BLaER1 treated with 17β-estradiol and CSF1 and Interleukin-3, amounts not matched to agents 10 nM and 100 nM (cell line): ENCODE measurements around the gene SARDH.

Source experiments
- H3K27ac ChIP-seq, 11 experiments: shearing (Covaris generic); formaldehyde crosslinking; 2 replicates each; pipeline ENCODE4 v1.8.1; 2022
- H3K27me3 ChIP-seq, 11 experiments: shearing (Covaris generic); formaldehyde crosslinking; 2 replicates each; pipeline ENCODE4 v1.8.1; 2022
- H3K36me3 ChIP-seq, 11 experiments: shearing (Covaris generic); formaldehyde crosslinking; 2 replicates each; pipeline ENCODE4 v1.8.1; 2022
- H3K4me1 ChIP-seq, 10 experiments: shearing (Covaris generic); formaldehyde crosslinking; 2 replicates each; pipeline ENCODE4 v1.8.1; 2022
- H3K4me2 ChIP-seq, 11 experiments: shearing (Covaris generic); formaldehyde crosslinking; 2 replicates each; pipeline ENCODE4 v1.8.1; 2022
- H3K4me3 ChIP-seq, 10 experiments: shearing (Covaris generic); formaldehyde crosslinking; 2 replicates each; pipeline ENCODE4 v1.8.1; 2022
- H3K9ac ChIP-seq, 11 experiments: shearing (Covaris generic); formaldehyde crosslinking; 2 replicates each; pipeline ENCODE4 v1.8.1; 2022
- H3K9me3 ChIP-seq, 11 experiments: shearing (Covaris generic); formaldehyde crosslinking; replicated peaks in 1 of 11; 2 replicates each; pipeline ENCODE4 v1.8.1; 2022
- H4K20me1 ChIP-seq, 11 experiments: shearing (Covaris generic); formaldehyde crosslinking; 2 replicates each; pipeline ENCODE4 v1.8.1; 2022
- Cebpa-rat ChIP-seq, 11 experiments: shearing (Covaris generic); IDR thresholded peaks; 2 replicates each; pipeline ENCODE4 v1.8.1; 2022

Gene SARDH

GRCh38 chr9:133713150-133713959 lies 24.8 kb downstream of the SARDH start:
- no peak overlapping the region for H3K4me3 ChIP-seq
- peaks cover 80 to 90% (median 90%) of the 10 kb centered on the region in 10 experiments for H3K4me1 ChIP-seq
- peak overlapping the region; percentile 78 to 100 (median 97) for H3K4me2 ChIP-seq
- no peaks in the 10 kb centered on the region; a peak in 1 of 22 replicates for H4K20me1 ChIP-seq
- TF ChIP-seq Cebpa-rat (IDR thresholded peaks at IDR 0.05), result no peak
- H3K9me3 ChIP-seq, result no peaks in the 10 kb centered on the region
- H3K27me3 ChIP-seq, result peaks cover 0 to 39% (median 0%) of the 10 kb centered on the region in 11 experiments; a peak in 5 of 22 replicates
- H3K36me3 ChIP-seq, result no peaks in the 10 kb centered on the region
- peak overlapping the region in 7 of 11 experiments; percentile 3 to 73 (median 49); a peak in 8 of 22 replicates for H3K9ac ChIP-seq
- H3K27ac ChIP-seq, result peak overlapping the region in 6 of 11 experiments; percentile 69 to 83 (median 75); a peak in 12 of 22 replicates

GRCh38 chr9:133712221-133713100 lies 25.7 kb downstream of the SARDH start:
- Histone ChIP-seq H3K27ac (peak overlapping the region in 3 of 11 experiments; percentile 69 to 83 (median 80); a peak in 3 of 22 replicates), H3K4me2 (peak overlapping the region; percentile 78 to 100 (median 97)), H4K20me1 (no peaks in the 10 kb centered on the region; a peak in 1 of 22 replicates), H3K9ac (peak overlapping the region in 6 of 11 experiments; percentile 13 to 73 (median 50); a peak in 5 of 22 replicates), H3K9me3 (no peaks in the 10 kb centered on the region), H3K36me3 (no peaks in the 10 kb centered on the region), H3K4me1 (peaks cover 89 to 99% (median 99%) of the 10 kb centered on the region in 10 experiments), H3K27me3 (peaks cover 0 to 41% (median 0%) of the 10 kb centered on the region in 11 experiments; a peak in 5 of 22 replicates), H3K4me3 (no peak overlapping the region)
- no peak for TF ChIP-seq Cebpa-rat (IDR thresholded peaks at IDR 0.05)

- H3K36me3 ChIP-seq, result no peaks in the 10 kb centered on the region
- peak overlapping the region in 9 of 11 experiments; percentile 4 to 80 (median 61); a peak in 15 of 22 replicates for H3K27ac ChIP-seq
- no peak for TF ChIP-seq Cebpa-rat (IDR thresholded peaks at IDR 0.05)
- peaks cover 93 to 100% (median 100%) of the 10 kb centered on the region in 10 experiments for H3K4me1 ChIP-seq
- peaks cover 0 to 41% (median 0%) of the 10 kb centered on the region in 11 experiments; a peak in 5 of 22 replicates for H3K27me3 ChIP-seq
- peak overlapping the region; percentile 78 to 100 (median 97); a peak in 21 of 22 replicates for H3K4me2 ChIP-seq
- peak overlapping the region in 7 of 11 experiments; percentile 20 to 79 (median 35); a peak in 7 of 22 replicates for H3K9ac ChIP-seq
- H3K9me3 ChIP-seq, result no peaks in the 10 kb centered on the region
- H4K20me1 ChIP-seq, result no peaks in the 10 kb centered on the region
- no peak overlapping the region for H3K4me3 ChIP-seq
Observed at GRCh38 chr9:133711428-133712220, 26.5 kb downstream of the SARDH start.

GRCh38 chr9:133710661-133711427 lies 27.3 kb downstream of the SARDH start:
- peak overlapping the region in 9 of 11 experiments; percentile 19 to 79 (median 35); a peak in 9 of 22 replicates for H3K9ac ChIP-seq
- no peaks in the 10 kb centered on the region for H4K20me1 ChIP-seq
- H3K27me3 ChIP-seq, result peaks cover 0 to 41% (median 0%) of the 10 kb centered on the region in 11 experiments; a peak in 5 of 22 replicates
- H3K4me3 ChIP-seq, result no peak overlapping the region
- peak overlapping the region in 10 of 11 experiments; percentile 4 to 70 (median 54); a peak in 15 of 22 replicates for H3K27ac ChIP-seq
- no peaks in the 10 kb centered on the region for H3K36me3 ChIP-seq
- H3K9me3 ChIP-seq, result no peaks in the 10 kb centered on the region
- TF ChIP-seq Cebpa-rat (IDR thresholded peaks at IDR 0.05), result no peak
- peaks cover 93 to 100% (median 100%) of the 10 kb centered on the region in 10 experiments for H3K4me1 ChIP-seq
- peak overlapping the region; percentile 78 to 100 (median 97); a peak in 21 of 22 replicates for H3K4me2 ChIP-seq

GRCh38 chr9:133709691-133710571 lies 28.2 kb downstream of the SARDH start:
- Histone ChIP-seq H3K4me2 (peak overlapping the region; percentile 81 to 100 (median 97)), H4K20me1 (no peaks in the 10 kb centered on the region), H3K4me1 (peaks cover 85 to 100% (median 100%) of the 10 kb centered on the region in 10 experiments), H3K27me3 (peaks cover 0 to 41% (median 0%) of the 10 kb centered on the region in 11 experiments; a peak in 5 of 22 replicates), H3K27ac (peak overlapping the region in 3 of 11 experiments; percentile 37 to 61 (median 54); a peak in 2 of 22 replicates), H3K4me3 (no peak overlapping the region), H3K9ac (peak overlapping the region in 2 of 11 experiments; percentile 29 to 79; a peak in 6 of 22 replicates), H3K36me3 (no peaks in the 10 kb centered on the region), H3K9me3 (no peaks in the 10 kb centered on the region)
- no peak for TF ChIP-seq Cebpa-rat (IDR thresholded peaks at IDR 0.05)

GRCh38 chr9:133709015-133709611 lies 29.0 kb downstream of the SARDH start:
- no peak for TF ChIP-seq Cebpa-rat (IDR thresholded peaks at IDR 0.05)
- H3K27ac ChIP-seq, result peak overlapping the region in 6 of 11 experiments; percentile 73 to 87 (median 85); a peak in 10 of 22 replicates
- H3K27me3 ChIP-seq, result peaks cover 0 to 43% (median under 1%) of the 10 kb centered on the region in 11 experiments; a peak in 7 of 22 replicates
- no peak overlapping the region for H3K4me3 ChIP-seq
- no peaks in the 10 kb centered on the region for H3K36me3 ChIP-seq
- H3K9ac ChIP-seq, result peak overlapping the region in 8 of 11 experiments; percentile 6 to 79 (median 68); a peak in 14 of 22 replicates
- H3K4me1 ChIP-seq, result peaks cover 85 to 100% (median 100%) of the 10 kb centered on the region in 10 experiments
- peak overlapping the region; percentile 81 to 100 (median 97) for H3K4me2 ChIP-seq
- H4K20me1 ChIP-seq, result no peaks in the 10 kb centered on the region
- H3K9me3 ChIP-seq, result no peaks in the 10 kb centered on the region
